ENCODE results near the gene WNT1.

WNT1 gene

GRCh38 chr12:48936379-48936979 lies 41.6 kb upstream of the WNT1 start:
- no peak overlapping the region for H3K4me3 ChIP-seq (ENCODE audit: control insufficient read depth in 1 of 7, extremely low read depth in 1 of 7, insufficient read depth in 4 of 7, low read depth in 2 of 7, low read length in 6 of 7)
- peaks cover 22 to 89% (median 58%) of the 10 kb centered on the region in 4 experiments for H3K36me3 ChIP-seq (ENCODE audit: control insufficient read depth in 4 of 4, insufficient read depth in 4 of 4, low read length in 3 of 4)
- ChIA-PET CTCF (interaction anchor here (0.9 to 75.7 kb wide), 10 partner anchors 3 to 275 kb away, joined by 3 to 1637 read pairs (median 5); partner anchors contain the start of genes ARF3, DDN, DDX23 and FKBP11), POLR2A (interaction anchor here (1.4 kb wide), 1 partner anchor 30 kb away, joined by 3 read pairs; no protein-coding TSS in a partner anchor)
- DNase-seq: peak; percentile 69 to 85 (median 75)
- no peak overlapping the region for H3K27ac ChIP-seq (ENCODE audit: insufficient read depth in 1 of 2, low read depth in 1 of 2, low read length in 2 of 2, poor library complexity in 1 of 2, severe bottlenecking in 2 of 2)
- H3K4me1 ChIP-seq (ENCODE audit: control extremely low read depth in 1 of 4, control insufficient read depth in 4 of 4, insufficient read depth in 4 of 4, low read length in 3 of 4): peaks cover 0 to 22% (median 17%) of the 10 kb centered on the region in 4 experiments
- no peaks in the 10 kb centered on the region for H3K9me3 ChIP-seq (ENCODE audit: control extremely low read depth in 1 of 5, control insufficient read depth in 4 of 5, insufficient read depth in 2 of 5, low read depth in 1 of 5, low read length in 4 of 5)
- no peaks in the 10 kb centered on the region for H3K27me3 ChIP-seq (replicated peaks in 2 of 5; ENCODE audit: control insufficient read depth in 4 of 5, insufficient read depth in 5 of 5, low read length in 4 of 5)

- no peaks in the 10 kb centered on the region for H3K9me3 ChIP-seq (ENCODE audit: control extremely low read depth in 1 of 5, control insufficient read depth in 4 of 5, insufficient read depth in 2 of 5, low read depth in 1 of 5, low read length in 4 of 5)
- no peak overlapping the region for H3K27ac ChIP-seq (ENCODE audit: insufficient read depth in 1 of 2, low read depth in 1 of 2, low read length in 2 of 2, poor library complexity in 1 of 2, severe bottlenecking in 2 of 2)
- H3K4me3 ChIP-seq (ENCODE audit: control insufficient read depth in 1 of 7, extremely low read depth in 1 of 7, insufficient read depth in 4 of 7, low read depth in 2 of 7, low read length in 6 of 7): no peak overlapping the region
- DNase-seq: peak in 1 of 3 donors; percentile 9
- 97% methylated on average over 4 of the region's 6 CpGs for WGBS (ENCODE audit: insufficient coverage)
- H3K36me3 ChIP-seq (ENCODE audit: control insufficient read depth in 4 of 4, insufficient read depth in 4 of 4, low read length in 3 of 4): peaks cover 22 to 91% (median 58%) of the 10 kb centered on the region in 4 experiments
- peaks cover 0 to 26% (median 18%) of the 10 kb centered on the region in 4 experiments for H3K4me1 ChIP-seq (ENCODE audit: control extremely low read depth in 1 of 4, control insufficient read depth in 4 of 4, insufficient read depth in 4 of 4, low read length in 3 of 4)
- CTCF ChIA-PET: interaction anchor here (0.6 to 75.7 kb wide), 6 partner anchors 2 to 84 kb away, joined by 3 to 1637 read pairs (median 7); partner anchors contain the start of genes ARF3, DDN, FKBP11 and WNT1
- POLR2A ChIA-PET: no interaction called here
- H3K27me3 ChIP-seq (replicated peaks in 2 of 5; ENCODE audit: control insufficient read depth in 4 of 5, insufficient read depth in 5 of 5, low read length in 4 of 5): no peaks in the 10 kb centered on the region
These were observed 41.0 kb upstream of the WNT1 start for GRCh38 chr12:48937170-48937569.

GRCh38 chr12:48938805-48939204 lies 39.3 kb upstream of the WNT1 start:
- Histone ChIP-seq H3K9me3 (ENCODE audit: control extremely low read depth in 1 of 5, control insufficient read depth in 4 of 5, insufficient read depth in 2 of 5, low read depth in 1 of 5, low read length in 4 of 5) (no peaks in the 10 kb centered on the region), H3K4me3 (ENCODE audit: control insufficient read depth in 1 of 7, extremely low read depth in 1 of 7, insufficient read depth in 4 of 7, low read depth in 2 of 7, low read length in 6 of 7) (no peak overlapping the region), H3K27ac (ENCODE audit: insufficient read depth in 1 of 2, low read depth in 1 of 2, low read length in 2 of 2, poor library complexity in 1 of 2, severe bottlenecking in 2 of 2) (no peak overlapping the region), H3K4me1 (ENCODE audit: control extremely low read depth in 1 of 4, control insufficient read depth in 4 of 4, insufficient read depth in 4 of 4, low read length in 3 of 4) (peaks cover 0 to 26% (median 18%) of the 10 kb centered on the region in 4 experiments), H3K27me3 (replicated peaks in 2 of 5; ENCODE audit: control insufficient read depth in 4 of 5, insufficient read depth in 5 of 5, low read length in 4 of 5) (no peaks in the 10 kb centered on the region), H3K36me3 (ENCODE audit: control insufficient read depth in 4 of 4, insufficient read depth in 4 of 4, low read length in 3 of 4) (peaks cover 16 to 89% (median 49%) of the 10 kb centered on the region in 4 experiments)
- WGBS (ENCODE audit: insufficient coverage): 94% methylated on average over 7 of the region's 7 CpGs
- POLR2A ChIA-PET: no interaction called here
- CTCF ChIA-PET: interaction anchor here (1.3 to 75.7 kb wide), 5 partner anchors 1 to 86 kb away, joined by 3 to 1637 read pairs (median 11); partner anchors contain the start of genes ARF3, DDN, DDX23 and FKBP11
- DNase-seq: no peak

- Histone ChIP-seq H3K27me3 (replicated peaks in 2 of 5; ENCODE audit: control insufficient read depth in 4 of 5, insufficient read depth in 5 of 5, low read length in 4 of 5) (no peaks in the 10 kb centered on the region), H3K36me3 (ENCODE audit: control insufficient read depth in 4 of 4, insufficient read depth in 4 of 4, low read length in 3 of 4) (peaks cover 15 to 87% (median 46%) of the 10 kb centered on the region in 4 experiments), H3K4me1 (ENCODE audit: control extremely low read depth in 1 of 4, control insufficient read depth in 4 of 4, insufficient read depth in 4 of 4, low read length in 3 of 4) (peaks cover 0 to 26% (median 18%) of the 10 kb centered on the region in 4 experiments), H3K27ac (ENCODE audit: insufficient read depth in 1 of 2, low read depth in 1 of 2, low read length in 2 of 2, poor library complexity in 1 of 2, severe bottlenecking in 2 of 2) (peak overlapping the region in 1 of 2 experiments; percentile 37), H3K9me3 (ENCODE audit: control extremely low read depth in 1 of 5, control insufficient read depth in 4 of 5, insufficient read depth in 2 of 5, low read depth in 1 of 5, low read length in 4 of 5) (no peaks in the 10 kb centered on the region), H3K4me3 (ENCODE audit: control insufficient read depth in 1 of 7, extremely low read depth in 1 of 7, insufficient read depth in 4 of 7, low read depth in 2 of 7, low read length in 6 of 7) (peak overlapping the region in 2 of 7 experiments; percentile 10 to 19)
- no CpG with 5 or more reads among the region's 3 CpGs for WGBS (ENCODE audit: insufficient coverage)
- DNase-seq: peak; percentile 66 to 88 (median 87)
- POLR2A ChIA-PET: no interaction called here
- CTCF ChIA-PET: interaction anchor here (0.7 to 75.7 kb wide), 6 partner anchors 1 to 407 kb away, joined by 3 to 1637 read pairs (median 12); partner anchors contain the start of genes ARF3, DDN, DDX23 and FKBP11
These were observed 37.9 kb upstream of the WNT1 start for GRCh38 chr12:48940181-48940580.

GRCh38 chr12:48943221-48943620 lies 34.9 kb upstream of the WNT1 start:
- Histone ChIP-seq H3K27me3 (replicated peaks in 2 of 5; ENCODE audit: control insufficient read depth in 4 of 5, insufficient read depth in 5 of 5, low read length in 4 of 5) (no peaks in the 10 kb centered on the region), H3K4me1 (ENCODE audit: control extremely low read depth in 1 of 4, control insufficient read depth in 4 of 4, insufficient read depth in 4 of 4, low read length in 3 of 4) (peaks cover 0 to 26% (median 18%) of the 10 kb centered on the region in 4 experiments), H3K9me3 (ENCODE audit: control extremely low read depth in 1 of 5, control insufficient read depth in 4 of 5, insufficient read depth in 2 of 5, low read depth in 1 of 5, low read length in 4 of 5) (no peaks in the 10 kb centered on the region), H3K27ac (ENCODE audit: insufficient read depth in 1 of 2, low read depth in 1 of 2, low read length in 2 of 2, poor library complexity in 1 of 2, severe bottlenecking in 2 of 2) (no peak overlapping the region), H3K36me3 (ENCODE audit: control insufficient read depth in 4 of 4, insufficient read depth in 4 of 4, low read length in 3 of 4) (peaks cover 14 to 74% (median 29%) of the 10 kb centered on the region in 4 experiments), H3K4me3 (ENCODE audit: control insufficient read depth in 1 of 7, extremely low read depth in 1 of 7, insufficient read depth in 4 of 7, low read depth in 2 of 7, low read length in 6 of 7) (no peak overlapping the region)
- ChIA-PET POLR2A (no interaction called here), CTCF (interaction anchor here (0.8 to 75.7 kb wide), 5 partner anchors 4 to 82 kb away, joined by 3 to 1637 read pairs (median 3); partner anchors contain the start of genes ARF3, DDN, FKBP11 and WNT1)
- WGBS (ENCODE audit: insufficient coverage): 100% methylated on average over 1 of the region's 4 CpGs
- no peak for DNase-seq

GRCh38 chr12:48946205-48946604 lies 31.9 kb upstream of the WNT1 start:
- Histone ChIP-seq H3K4me3 (ENCODE audit: control insufficient read depth in 1 of 7, extremely low read depth in 1 of 7, insufficient read depth in 4 of 7, low read depth in 2 of 7, low read length in 6 of 7) (no peak overlapping the region), H3K36me3 (ENCODE audit: control insufficient read depth in 4 of 4, insufficient read depth in 4 of 4, low read length in 3 of 4) (peaks cover 10 to 60% (median 20%) of the 10 kb centered on the region in 4 experiments), H3K27me3 (replicated peaks in 2 of 5; ENCODE audit: control insufficient read depth in 4 of 5, insufficient read depth in 5 of 5, low read length in 4 of 5) (no peaks in the 10 kb centered on the region), H3K4me1 (ENCODE audit: control extremely low read depth in 1 of 4, control insufficient read depth in 4 of 4, insufficient read depth in 4 of 4, low read length in 3 of 4) (peaks cover 0 to 7% (median 3%) of the 10 kb centered on the region in 4 experiments), H3K9me3 (ENCODE audit: control extremely low read depth in 1 of 5, control insufficient read depth in 4 of 5, insufficient read depth in 2 of 5, low read depth in 1 of 5, low read length in 4 of 5) (no peaks in the 10 kb centered on the region), H3K27ac (ENCODE audit: insufficient read depth in 1 of 2, low read depth in 1 of 2, low read length in 2 of 2, poor library complexity in 1 of 2, severe bottlenecking in 2 of 2) (no peak overlapping the region)
- no peak for DNase-seq
- POLR2A ChIA-PET: no interaction called here
- CTCF ChIA-PET: interaction anchor here (0.6 to 75.7 kb wide), 5 partner anchors 7 to 93 kb away, joined by 3 to 1637 read pairs (median 7); partner anchors contain the start of genes ARF3, DDN, FKBP11 and WNT1

- POLR2A ChIA-PET: no interaction called here
- CTCF ChIA-PET: interaction anchor here (0.6 to 75.7 kb wide), 4 partner anchors 7 to 1178 kb away, joined by 3 to 1637 read pairs (median 820); partner anchors contain the start of genes ARF3, DDN, FKBP11 and WNT1
- Histone ChIP-seq H3K4me3 (ENCODE audit: control insufficient read depth in 1 of 7, extremely low read depth in 1 of 7, insufficient read depth in 4 of 7, low read depth in 2 of 7, low read length in 6 of 7) (no peak overlapping the region), H3K27me3 (replicated peaks in 2 of 5; ENCODE audit: control insufficient read depth in 4 of 5, insufficient read depth in 5 of 5, low read length in 4 of 5) (no peaks in the 10 kb centered on the region), H3K9me3 (ENCODE audit: control extremely low read depth in 1 of 5, control insufficient read depth in 4 of 5, insufficient read depth in 2 of 5, low read depth in 1 of 5, low read length in 4 of 5) (no peaks in the 10 kb centered on the region), H3K27ac (ENCODE audit: insufficient read depth in 1 of 2, low read depth in 1 of 2, low read length in 2 of 2, poor library complexity in 1 of 2, severe bottlenecking in 2 of 2) (no peak overlapping the region), H3K36me3 (ENCODE audit: control insufficient read depth in 4 of 4, insufficient read depth in 4 of 4, low read length in 3 of 4) (peaks cover 10 to 54% (median 18%) of the 10 kb centered on the region in 4 experiments), H3K4me1 (ENCODE audit: control extremely low read depth in 1 of 4, control insufficient read depth in 4 of 4, insufficient read depth in 4 of 4, low read length in 3 of 4) (peaks cover 0 to 3% (median under 1%) of the 10 kb centered on the region in 4 experiments)
- DNase-seq: no peak
- WGBS (ENCODE audit: insufficient coverage): 100% methylated on average over 4 of the region's 6 CpGs
These were observed 31.2 kb upstream of the WNT1 start for GRCh38 chr12:48946943-48947342.
